B cell (primary cell): ENCODE data around the gene DTNBP1.

Experiments used
- CTCF ChIP-seq: fragments of 200-600 bp; IDR thresholded peaks from one replicate; pipeline ENCODE4 v1.8.0; 2022; ENCODE audit warnings: antibody characterized with exemption, mild to moderate bottlenecking
- EZH2 ChIP-seq: IDR thresholded peaks from 2 replicates; pipeline ENCODE4 v1.6.1; 2012; ENCODE audit warnings: borderline replicate concordance, low read depth, mild to moderate bottlenecking, moderate library complexity, low read length; ENCODE audit not compliant: insufficient read depth, poor library complexity, severe bottlenecking

GRCh38 chr6:15658181-15658744, 4.6 kb downstream of the DTNBP1 start:
- TF ChIP-seq CTCF (no peak), EZH2 (no peak)
